ENCODE results near the gene RASL11B.

RASL11B gene

DNA sequence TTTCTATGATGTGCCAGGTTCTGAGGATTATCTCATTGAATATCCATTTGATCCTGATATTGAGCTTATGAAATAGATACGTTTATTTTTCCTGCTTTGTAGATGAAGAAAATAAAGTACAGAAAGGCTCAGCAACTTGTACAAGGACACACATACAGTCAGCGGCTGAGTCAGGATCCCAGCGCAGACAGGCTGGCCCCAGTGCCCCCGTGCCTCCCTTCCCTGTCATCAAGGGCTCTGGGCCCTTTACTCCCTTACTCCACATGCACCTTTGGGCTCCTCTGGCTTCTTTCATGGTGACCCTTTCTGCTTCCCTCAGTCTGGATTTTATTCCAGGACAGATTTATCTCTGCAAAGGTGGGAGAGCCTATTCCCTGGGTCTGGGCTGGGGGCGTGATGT is 12.8 kb downstream of the RASL11B start:
- DNase-seq (ENCODE audit: low read depth): no peak

DNA sequence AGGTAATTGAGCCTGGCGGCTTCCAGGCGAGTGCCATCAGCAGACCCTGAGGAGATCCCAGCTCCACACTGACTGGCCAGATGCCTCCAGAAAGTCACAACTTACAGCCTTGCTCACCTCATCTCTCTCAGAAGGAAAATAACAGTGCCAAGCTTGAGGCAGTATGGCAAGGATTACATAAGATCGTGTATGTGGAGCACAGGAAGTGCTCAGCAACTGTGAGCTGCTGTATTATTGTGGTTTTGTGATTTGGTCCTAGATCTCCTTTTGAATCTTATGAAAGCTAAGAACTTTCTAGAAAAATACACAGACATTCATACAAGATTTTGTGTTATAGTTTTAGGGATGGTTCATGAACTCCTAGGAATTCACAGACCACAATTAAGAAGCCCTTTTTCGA is 14.0 kb downstream of the RASL11B start:
- DNase-seq (ENCODE audit: low read depth): no peak

- DNase-seq (ENCODE audit: low read depth): no peak
Measured at GRCh38 chr4:52877036-52877435, 14.9 kb downstream of the RASL11B start.

DNA sequence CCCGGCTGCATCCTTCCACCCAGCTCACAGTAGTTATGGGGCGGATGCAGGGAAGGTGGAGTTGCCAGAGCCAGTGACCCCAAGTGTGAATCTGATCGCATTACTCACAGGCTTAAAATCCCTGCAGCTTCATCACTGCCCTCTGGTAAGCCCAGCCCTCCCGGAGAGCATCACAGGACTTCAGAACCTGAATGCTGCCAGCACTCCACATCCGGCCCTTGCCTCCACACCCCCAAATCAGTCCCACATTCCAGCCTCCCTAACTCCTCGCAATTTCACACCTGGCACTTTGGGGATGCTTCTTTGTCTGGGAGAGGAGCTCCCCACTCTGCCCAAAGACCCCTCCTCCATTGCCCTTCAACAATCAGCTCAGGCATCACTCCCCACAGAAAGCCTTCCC is 15.6 kb downstream of the RASL11B start:
- DNase-seq (ENCODE audit: low read depth): no peak

GRCh38 chr4:52879471-52879870 is 17.4 kb downstream of the RASL11B start:
- DNase-seq (ENCODE audit: low read depth): no peak

GRCh38 chr4:52880994-52881393 is 18.9 kb downstream of the RASL11B start:
- DNase-seq (ENCODE audit: low read depth): no peak

- no peak for DNase-seq (ENCODE audit: low read depth)
Measured at GRCh38 chr4:52883183-52883621, 21.1 kb downstream of the RASL11B start.

- DNase-seq (ENCODE audit: low read depth): no peak
Measured at GRCh38 chr4:52883707-52884669, 21.9 kb downstream of the RASL11B start.

- no peak for DNase-seq (ENCODE audit: low read depth)
Measured at GRCh38 chr4:52884994-52885393, 22.9 kb downstream of the RASL11B start.

DNA sequence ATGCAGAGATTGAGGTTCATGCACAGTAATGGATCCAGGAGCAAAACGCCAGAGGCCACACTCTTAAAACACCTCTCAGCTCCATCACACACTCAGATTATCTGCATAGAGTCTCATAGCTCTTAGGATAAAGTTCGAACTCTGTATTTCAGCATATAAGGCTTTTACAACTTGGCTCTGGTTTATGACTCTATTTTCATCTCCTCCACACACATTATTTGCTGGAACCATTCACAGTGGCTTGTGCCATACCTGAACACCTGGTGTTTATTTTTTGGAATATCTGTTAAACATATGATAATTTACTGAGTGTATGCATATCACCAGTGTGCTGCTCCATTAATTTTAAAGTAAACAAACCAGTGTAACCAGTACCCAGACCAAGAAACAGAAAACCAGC is 27.2 kb downstream of the RASL11B start:
- no peak for DNase-seq (ENCODE audit: low read depth)

GRCh38 chr4:52889778-52890520 is 27.8 kb downstream of the RASL11B start:
- DNase-seq (ENCODE audit: low read depth): no peak

GRCh38 chr4:52890521-52890791 is 28.3 kb downstream of the RASL11B start:
- no peak for DNase-seq (ENCODE audit: low read depth)

GRCh38 chr4:52891743-52892142 is 29.6 kb downstream of the RASL11B start:
- no peak for DNase-seq (ENCODE audit: low read depth)

DNA sequence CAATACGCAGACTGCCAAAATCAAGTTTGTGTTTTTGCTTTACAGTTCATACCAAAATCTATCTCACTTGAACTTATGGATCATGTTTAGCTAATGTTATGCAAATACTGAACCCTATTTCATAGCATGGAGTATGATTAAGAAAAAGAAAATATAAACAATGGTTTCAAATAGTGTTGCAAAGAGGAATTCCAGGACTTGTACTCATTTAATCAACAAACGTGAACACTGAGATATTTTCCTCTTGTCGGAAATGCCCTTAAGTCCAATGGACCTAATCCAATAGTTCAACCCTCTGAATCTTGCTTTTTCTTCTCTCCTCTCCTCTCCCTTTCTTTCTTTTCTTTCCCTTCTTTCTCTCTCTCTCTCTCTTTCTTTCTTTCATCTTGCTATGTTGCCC is 30.8 kb downstream of the RASL11B start:
- DNase-seq (ENCODE audit: low read depth): no peak

- no peak for DNase-seq (ENCODE audit: low read depth)
Measured at GRCh38 chr4:52894443-52894842, 32.3 kb downstream of the RASL11B start.

- DNase-seq (ENCODE audit: low read depth): no peak
Measured at GRCh38 chr4:52903273-52903672, 41.2 kb downstream of the RASL11B start.

DNA sequence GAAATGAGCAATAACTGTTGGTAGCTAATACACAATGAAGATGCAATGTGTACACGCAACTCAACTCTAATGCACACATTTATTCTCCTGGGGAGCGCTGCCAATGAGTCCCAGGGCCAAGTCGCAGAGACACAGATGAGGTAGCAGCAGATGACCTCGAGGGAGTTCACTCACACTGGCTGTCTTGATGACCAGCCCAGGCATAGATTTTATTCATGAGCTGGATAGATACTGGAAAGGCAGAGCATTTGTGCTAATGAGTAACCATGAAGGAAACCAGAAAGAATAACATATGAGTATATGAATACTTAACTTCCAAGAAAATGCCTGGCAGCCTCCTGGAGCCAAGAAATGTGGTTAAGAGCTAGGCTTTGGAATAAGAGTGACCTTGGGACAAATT is 42.3 kb downstream of the RASL11B start:
- DNase-seq (ENCODE audit: low read depth): no peak

- no peak for DNase-seq (ENCODE audit: low read depth)
Measured at GRCh38 chr4:52907510-52907909, 45.4 kb downstream of the RASL11B start.

DNA sequence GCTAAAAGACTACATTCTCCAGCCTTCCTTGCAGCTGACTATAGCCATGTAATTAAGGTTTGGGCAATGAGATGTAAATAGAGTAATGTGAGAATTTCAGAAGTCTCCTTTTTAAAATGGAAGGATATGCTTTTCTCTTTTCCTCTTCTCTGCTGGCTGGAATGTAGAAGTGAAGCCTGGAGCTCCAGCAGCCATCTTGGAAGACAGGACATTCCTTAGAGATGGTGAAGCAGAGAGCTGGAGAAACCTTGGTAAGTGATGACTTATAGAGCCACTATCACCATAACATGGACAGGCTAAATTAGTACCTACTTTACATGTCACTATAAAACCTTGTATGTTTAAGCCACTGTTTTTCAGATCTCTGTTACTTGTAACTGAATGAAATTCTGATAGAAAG is 48.0 kb downstream of the RASL11B start:
- DNase-seq (ENCODE audit: low read depth): no peak

- peak; percentile 7 for DNase-seq (ENCODE audit: low read depth)
Measured at GRCh38 chr4:52911684-52912294, 49.7 kb downstream of the RASL11B start.

DNA sequence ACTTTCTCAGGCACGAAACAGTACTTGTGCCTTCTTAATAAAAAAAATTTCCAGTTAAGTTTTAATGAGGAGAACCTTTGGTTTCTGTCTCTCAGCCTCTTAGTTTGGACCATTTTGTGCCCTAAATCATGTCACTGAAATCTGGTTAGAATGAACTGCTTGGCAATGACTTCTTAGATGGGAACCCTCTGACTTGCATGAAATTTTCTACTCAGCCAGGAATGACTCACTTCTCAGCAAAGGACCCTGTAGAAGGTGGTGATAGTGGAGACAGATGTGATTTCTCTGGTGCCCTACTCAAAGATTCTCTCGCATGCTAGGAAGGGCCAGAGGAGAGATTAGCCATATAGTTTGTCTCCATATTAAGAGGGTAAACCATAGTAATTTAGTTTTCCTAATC is 50.5 kb downstream of the RASL11B start:
- no peak for DNase-seq (ENCODE audit: low read depth)

DNA sequence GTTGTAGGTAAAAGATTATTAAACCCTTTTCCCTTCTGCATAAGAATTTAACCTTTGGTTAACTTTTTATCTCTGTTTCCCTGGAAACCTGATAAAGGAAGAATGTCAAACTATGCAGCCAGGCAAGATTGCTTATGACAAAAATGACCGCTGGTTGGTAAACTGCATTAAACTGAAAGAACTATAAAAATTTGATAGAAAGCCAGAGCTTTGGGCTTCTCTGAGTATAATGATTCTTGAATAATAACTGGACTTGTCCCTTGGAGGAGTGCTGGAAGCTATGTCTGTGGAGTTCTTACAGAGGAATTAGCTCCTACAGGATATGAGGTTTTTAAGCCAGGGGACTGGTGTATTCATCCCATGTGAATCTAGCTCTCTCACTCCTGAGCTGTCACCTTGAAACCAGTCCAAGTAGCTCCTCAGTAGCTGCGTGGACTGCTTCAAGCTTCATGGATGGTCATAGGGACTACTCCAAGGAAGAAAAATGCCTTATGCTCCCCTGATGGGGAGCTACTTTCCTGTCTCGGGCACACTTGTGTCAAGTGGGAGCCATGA is 52.0 kb downstream of the RASL11B start:
- DNase-seq (ENCODE audit: low read depth): no peak

DNA sequence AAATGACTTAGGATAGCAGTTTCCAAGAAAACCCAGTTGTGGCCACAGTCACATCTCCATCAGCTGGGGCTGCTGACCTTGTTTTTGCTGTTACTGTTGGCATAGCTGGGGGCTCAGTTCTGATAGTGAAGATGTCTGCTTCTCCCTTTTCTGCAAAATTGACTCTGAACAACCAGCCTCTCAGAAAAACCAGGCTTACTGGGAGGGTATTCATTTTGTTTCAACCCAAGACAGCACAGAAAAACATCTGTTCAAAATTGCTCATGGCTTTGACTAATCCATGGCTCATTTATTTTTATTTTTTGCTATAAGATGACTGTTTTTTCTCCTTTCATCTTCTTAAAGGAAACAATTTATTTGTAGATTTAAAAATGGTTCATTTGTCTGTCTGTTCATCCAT is 53.1 kb downstream of the RASL11B start:
- no peak for DNase-seq (ENCODE audit: low read depth)

Data from T-helper 22 cell (primary cell).